PFSK-1 (cell line): ENCODE results near the gene FFAR2.

ENCODE experiments used
- FOXP2 ChIP-seq: optimal IDR thresholded peaks from 2 replicates; pipeline ENCODE3; 2011; ENCODE audit warnings: borderline replicate concordance, control low read depth, inconsistent platforms; ENCODE audit not compliant: insufficient read depth; ENCODE audit errors: extremely low read length, extremely low read depth
- POLR2AphosphoS5 ChIP-seq: IDR thresholded peaks from 2 replicates; pipeline ENCODE4 v1.6.1; 2012; ENCODE audit warnings: low read depth, mild to moderate bottlenecking, control low read depth, low read length, moderate library complexity
- REST ChIP-seq, 2 experiments: IDR thresholded peaks; 2 replicates each; pipeline versions ENCODE4 v1.6.1 to v1.8.0; 2011 to 2012; ENCODE audit warnings: low read depth in 2 of 2, low read length in 2 of 2, control low read depth in 1 of 2, inconsistent platforms in 1 of 2, mild to moderate bottlenecking in 1 of 2, moderate library complexity in 1 of 2; ENCODE audit not compliant: insufficient read depth in 1 of 2
- SIN3A ChIP-seq: IDR thresholded peaks from 2 replicates; pipeline ENCODE4 v1.6.1; 2012; ENCODE audit warnings: mild to moderate bottlenecking, low read length, moderate library complexity, borderline replicate concordance; ENCODE audit not compliant: insufficient read depth
- TAF1 ChIP-seq: IDR thresholded peaks from 2 replicates; pipeline ENCODE4 v1.6.1; 2012; ENCODE audit warnings: low read length, control low read depth, borderline replicate concordance; ENCODE audit not compliant: insufficient read depth

FFAR2 gene

GRCh38 chr19:35458192-35458591 lies 10.1 kb downstream of the FFAR2 start:
- TF ChIP-seq POLR2AphosphoS5 (no peak), FOXP2 (no peak), REST (IDR thresholded peaks at IDR 0.05; ENCODE audit: insufficient read depth in 1 of 2, low read depth in 2 of 2, low read length in 2 of 2) (no peak), TAF1 (no peak), SIN3A (no peak)

- TF ChIP-seq REST (IDR thresholded peaks at IDR 0.05; ENCODE audit: insufficient read depth in 1 of 2, low read depth in 2 of 2, low read length in 2 of 2) (no peak), FOXP2 (no peak), TAF1 (no peak), POLR2AphosphoS5 (no peak), SIN3A (no peak)
These were observed 10.8 kb downstream of the FFAR2 start for GRCh38 chr19:35458731-35459391.

- TF ChIP-seq REST (IDR thresholded peaks at IDR 0.05; ENCODE audit: insufficient read depth in 1 of 2, low read depth in 2 of 2, low read length in 2 of 2), result no peak
- TF ChIP-seq POLR2AphosphoS5, result no peak
- TF ChIP-seq FOXP2, result no peak
- TF ChIP-seq TAF1, result no peak
- no peak for TF ChIP-seq SIN3A
These were observed 11.5 kb downstream of the FFAR2 start for GRCh38 chr19:35459414-35460082.

- TF ChIP-seq FOXP2, result no peak
- no peak for TF ChIP-seq POLR2AphosphoS5
- no peak for TF ChIP-seq TAF1
- no peak for TF ChIP-seq SIN3A
- no peak for TF ChIP-seq REST (IDR thresholded peaks at IDR 0.05; ENCODE audit: insufficient read depth in 1 of 2, low read depth in 2 of 2, low read length in 2 of 2)
These were observed 12.6 kb downstream of the FFAR2 start for GRCh38 chr19:35460608-35461007.
